Bone marrow (tissue), 2 donors: ENCODE measurements around the gene CROCC2.
A peak's percentile ranks its signal among the peaks of the same experiment; 100 is the strongest.

Experiments used
- DNase-seq, 2 donors: peaks; one replicate each; lab custom pipeline; 2025; lab: John Stamatoyannopoulos, UW

The CROCC2 gene

GRCh38 chr2:240905176-240905781, 857 bp upstream of the CROCC2 start:
- DNase-seq = no peak

- no peak for DNase-seq
Observed at GRCh38 chr2:240906911-240907590, 915 bp downstream of the CROCC2 start.

DNA sequence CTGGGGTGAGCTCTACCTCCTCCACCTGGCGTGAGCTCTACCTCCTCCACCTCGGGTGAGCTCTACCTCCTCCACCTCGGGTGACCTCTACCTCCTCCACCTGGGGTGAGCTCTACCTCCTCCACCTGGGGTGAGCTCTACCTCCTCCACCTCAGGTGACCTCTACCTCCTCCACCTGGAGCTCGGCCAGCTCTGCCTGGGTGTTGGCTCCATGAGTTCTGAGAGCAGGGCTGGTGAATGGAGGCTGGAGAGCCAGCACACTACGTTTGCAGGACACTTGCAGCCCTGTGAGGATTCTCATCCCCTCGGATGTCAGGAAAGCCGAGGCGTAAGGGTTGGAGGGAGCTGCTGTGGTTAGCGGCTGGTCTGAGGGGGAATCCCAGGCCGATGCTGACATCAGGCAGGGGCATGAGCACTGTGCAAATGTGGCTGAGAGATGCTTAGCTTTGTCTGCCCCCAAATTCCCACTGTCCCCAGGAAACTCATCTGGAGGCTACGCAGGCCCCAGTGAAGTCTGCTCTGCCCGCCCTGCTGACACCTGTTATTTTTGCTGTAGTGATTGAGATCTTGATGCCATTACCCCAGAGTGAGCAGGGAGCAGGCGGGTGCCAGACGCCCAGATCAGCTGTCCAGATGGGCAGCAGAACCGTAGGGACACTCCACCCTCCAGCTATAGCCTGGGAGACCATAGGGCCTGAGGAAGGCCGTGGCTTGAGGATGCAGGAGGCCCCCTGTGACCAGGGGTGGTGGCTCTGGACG, 3.3 kb downstream of the CROCC2 start:
- no peak for DNase-seq

- no peak for DNase-seq
Observed at GRCh38 chr2:240911641-240912265, 5.6 kb downstream of the CROCC2 start.

DNA sequence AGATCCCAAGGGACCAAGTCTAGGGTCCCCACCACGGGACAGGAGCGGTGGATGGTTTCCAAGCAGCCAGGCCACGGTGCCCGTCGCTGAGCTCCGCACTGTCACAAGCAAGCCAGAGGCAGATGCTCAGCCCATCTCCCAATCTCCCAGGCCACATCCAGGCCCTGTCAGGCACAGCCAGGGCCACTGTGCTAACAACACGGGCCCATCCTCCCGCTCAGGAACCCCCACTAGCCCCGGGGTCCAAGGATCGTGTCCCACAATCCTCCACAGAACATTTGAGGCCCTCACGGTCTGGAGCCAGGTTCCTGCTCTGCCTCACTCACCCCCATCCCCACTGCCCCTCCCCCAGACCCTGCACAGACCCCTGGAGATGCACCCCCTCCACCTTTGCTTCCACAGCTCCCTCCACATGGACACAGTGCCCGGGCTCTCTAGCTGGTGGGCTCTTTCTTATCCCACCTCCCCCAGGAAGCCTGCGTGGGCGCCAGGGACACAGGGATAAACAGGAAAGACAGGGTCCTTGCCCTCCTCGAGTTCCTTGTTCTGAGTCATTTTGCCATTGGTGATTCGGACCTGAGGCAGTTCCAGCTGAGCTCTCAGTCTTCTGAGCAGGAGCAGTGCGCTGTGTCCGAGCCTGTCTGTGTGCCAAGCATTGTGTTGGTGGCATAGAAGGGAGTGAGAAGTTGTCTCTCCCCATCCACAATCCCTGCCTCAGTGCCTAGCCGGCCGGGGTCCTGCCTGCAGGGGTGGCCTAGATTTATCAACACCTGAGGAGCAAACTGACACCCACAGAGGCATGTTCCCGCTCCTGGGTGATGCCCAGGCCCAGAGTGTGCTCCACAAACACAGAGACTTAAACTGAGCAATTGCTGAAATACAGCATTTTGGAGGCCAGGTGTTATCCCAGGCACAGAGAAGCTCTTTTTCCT, 7.0 kb downstream of the CROCC2 start:
- DNase-seq = no peak

- DNase-seq = peak; percentile 14 to 24
Observed at GRCh38 chr2:240913810-240914644, 7.9 kb downstream of the CROCC2 start.

GRCh38 chr2:240914645-240915525, 8.7 kb downstream of the CROCC2 start:
- no peak for DNase-seq

DNA sequence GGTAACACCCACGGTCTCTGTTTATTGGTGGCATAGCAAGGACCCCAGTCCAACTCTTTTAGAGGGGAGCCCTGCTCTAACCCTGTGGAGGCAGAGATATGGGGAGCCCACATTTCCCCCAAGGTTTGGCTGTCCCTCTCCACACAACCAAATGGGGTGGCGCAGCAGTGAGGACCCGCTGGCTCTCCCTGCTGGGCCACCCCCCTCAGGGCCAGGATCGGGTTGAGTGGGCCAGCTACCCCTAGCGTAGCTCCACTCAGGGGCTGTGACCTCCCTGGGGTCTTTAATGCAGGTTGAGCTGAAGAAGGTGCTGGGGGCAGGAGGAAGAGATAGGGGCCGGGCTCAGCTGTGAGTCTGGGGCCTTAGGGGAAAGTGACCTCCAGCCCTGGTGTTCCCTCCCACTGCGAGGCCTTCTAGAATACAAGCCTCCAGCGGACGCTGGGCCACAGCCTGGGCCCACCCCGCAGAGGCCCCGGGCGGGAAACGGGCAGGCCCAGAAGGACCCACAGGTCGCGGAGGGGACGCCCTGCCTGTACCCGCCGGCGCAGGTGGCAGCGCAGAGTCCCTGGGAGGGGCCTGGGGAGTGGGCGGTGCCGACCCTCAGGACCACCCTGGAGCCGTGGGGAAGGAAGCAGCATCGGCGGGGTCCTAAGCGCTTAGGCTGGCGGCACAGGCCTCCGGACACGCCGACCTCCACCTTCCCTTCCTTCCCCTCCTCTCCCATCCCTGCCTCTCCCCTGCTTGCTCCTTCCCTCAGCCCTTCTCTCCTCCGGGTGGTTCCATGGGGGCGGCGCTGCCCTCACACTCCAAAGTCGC, 9.6 kb downstream of the CROCC2 start:
- no peak for DNase-seq

DNA sequence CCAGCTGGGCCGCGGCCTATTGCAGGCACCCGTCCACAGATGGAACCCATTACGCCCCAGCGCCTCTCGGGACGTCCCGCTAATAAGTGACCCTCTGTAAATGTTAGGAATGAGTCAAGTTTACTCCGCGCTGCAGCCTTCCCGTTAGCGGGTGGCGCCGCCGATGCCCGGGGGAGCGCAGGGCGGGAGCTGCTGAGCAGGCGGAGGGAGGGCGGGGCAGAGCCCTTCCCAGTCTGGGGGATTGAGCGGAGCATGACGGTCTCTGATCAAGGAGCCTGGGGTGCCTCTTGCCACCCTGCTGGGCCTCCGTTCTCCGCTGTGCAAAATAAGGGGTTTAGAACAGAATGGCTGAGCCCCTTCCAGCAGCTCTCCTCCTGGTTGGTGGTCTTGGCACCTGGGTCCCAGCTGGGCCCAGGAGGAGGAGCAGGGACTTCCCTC, 10.5 kb downstream of the CROCC2 start:
- no peak for DNase-seq

DNA sequence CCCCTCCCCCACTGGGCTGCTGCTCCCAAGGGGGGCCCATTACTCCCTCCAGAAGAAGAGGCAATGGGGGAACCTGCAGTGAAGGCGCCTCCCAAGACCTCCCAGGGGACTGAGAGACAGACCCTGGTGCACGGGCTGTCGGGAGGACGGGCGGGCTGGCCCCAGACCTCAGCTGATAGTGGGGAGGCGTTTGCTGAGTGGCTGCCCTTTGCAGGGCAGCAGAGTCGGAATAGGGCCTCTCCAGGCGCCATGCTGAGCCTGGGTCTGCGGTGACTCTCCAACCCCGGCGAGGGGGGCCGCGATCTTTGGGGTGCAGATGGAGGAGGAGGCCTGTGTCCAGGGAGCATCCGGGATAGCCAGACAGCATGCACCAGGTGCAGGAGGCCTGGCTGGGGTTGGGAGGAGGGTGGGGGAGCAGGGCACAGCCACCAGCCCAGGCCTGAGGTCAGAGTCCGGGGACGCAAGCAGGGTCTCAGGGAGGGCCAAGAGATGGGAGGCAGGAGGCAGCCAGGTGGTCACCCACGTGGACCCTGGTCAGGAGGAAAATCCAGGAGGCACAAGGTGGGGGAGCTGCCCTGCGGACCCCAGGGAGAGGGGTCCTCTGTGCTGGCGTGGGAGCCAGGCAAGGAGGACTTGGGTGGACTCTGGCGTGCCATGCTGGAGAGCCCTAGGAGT, 11.0 kb downstream of the CROCC2 start:
- DNase-seq = no peak

- DNase-seq = no peak
Observed at GRCh38 chr2:240917684-240918257, 11.6 kb downstream of the CROCC2 start.

GRCh38 chr2:240918258-240919091, 12.3 kb downstream of the CROCC2 start:
- no peak for DNase-seq

GRCh38 chr2:240919161-240919781, 13.1 kb downstream of the CROCC2 start:
- DNase-seq = no peak

GRCh38 chr2:240919786-240920782, 13.9 kb downstream of the CROCC2 start:
- DNase-seq = no peak

- DNase-seq = no peak
Observed at GRCh38 chr2:240920783-240921231, 14.7 kb downstream of the CROCC2 start.
